ENCODE data around the gene SNX25.

DNA sequence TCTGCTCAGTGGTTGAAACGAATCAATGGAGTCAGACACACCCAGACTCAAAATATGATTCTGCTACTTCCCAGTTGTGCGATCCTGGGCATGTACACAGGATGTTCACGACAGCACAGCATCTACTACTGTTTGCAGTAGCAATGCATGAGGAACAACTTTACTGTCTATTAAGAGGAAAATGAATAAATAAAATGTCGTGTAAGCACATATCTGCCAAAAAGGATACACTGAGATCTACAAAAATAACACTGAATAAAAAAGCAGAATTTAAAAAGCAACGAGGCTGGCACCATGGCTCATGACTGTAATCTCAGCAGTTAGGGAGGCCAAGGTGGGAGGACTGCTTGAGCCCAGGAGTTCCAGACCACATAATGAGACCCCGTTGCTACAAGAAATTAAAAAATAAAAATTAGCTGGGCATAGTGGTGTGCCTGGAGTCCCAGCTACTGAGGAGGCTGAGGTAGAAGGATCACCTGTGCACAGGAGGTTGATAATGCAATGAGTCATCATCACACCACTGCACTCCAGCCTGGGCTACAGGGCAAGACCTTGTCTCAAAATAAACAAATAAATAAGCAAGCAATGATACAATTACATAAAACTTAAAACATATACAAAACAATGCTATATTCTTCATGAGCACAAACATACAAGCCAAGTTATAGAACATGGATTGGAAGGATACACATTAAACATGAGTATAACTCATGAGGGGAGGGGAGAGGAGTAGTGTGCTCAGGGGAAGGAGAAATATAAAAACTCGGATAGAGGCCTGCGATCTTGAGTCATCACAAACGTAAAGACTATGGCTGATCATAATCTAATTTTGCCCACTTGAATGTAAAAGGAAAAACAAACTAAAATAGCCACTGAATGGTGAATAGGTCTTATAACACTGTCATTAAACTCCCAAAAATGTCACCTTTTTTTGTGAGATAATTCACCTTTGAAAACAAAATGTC is 14.2 kb upstream of the SNX25 start:
- TF ChIP-seq, protein P1, sequence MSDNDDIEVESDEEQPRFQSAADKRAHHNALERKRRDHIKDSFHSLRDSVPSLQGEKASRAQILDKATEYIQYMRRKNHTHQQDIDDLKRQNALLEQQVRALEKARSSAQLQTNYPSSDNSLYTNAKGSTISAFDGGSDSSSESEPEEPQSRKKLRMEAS (IDR thresholded peaks at IDR 0.05), result no peak
- TF ChIP-seq, protein P2, sequence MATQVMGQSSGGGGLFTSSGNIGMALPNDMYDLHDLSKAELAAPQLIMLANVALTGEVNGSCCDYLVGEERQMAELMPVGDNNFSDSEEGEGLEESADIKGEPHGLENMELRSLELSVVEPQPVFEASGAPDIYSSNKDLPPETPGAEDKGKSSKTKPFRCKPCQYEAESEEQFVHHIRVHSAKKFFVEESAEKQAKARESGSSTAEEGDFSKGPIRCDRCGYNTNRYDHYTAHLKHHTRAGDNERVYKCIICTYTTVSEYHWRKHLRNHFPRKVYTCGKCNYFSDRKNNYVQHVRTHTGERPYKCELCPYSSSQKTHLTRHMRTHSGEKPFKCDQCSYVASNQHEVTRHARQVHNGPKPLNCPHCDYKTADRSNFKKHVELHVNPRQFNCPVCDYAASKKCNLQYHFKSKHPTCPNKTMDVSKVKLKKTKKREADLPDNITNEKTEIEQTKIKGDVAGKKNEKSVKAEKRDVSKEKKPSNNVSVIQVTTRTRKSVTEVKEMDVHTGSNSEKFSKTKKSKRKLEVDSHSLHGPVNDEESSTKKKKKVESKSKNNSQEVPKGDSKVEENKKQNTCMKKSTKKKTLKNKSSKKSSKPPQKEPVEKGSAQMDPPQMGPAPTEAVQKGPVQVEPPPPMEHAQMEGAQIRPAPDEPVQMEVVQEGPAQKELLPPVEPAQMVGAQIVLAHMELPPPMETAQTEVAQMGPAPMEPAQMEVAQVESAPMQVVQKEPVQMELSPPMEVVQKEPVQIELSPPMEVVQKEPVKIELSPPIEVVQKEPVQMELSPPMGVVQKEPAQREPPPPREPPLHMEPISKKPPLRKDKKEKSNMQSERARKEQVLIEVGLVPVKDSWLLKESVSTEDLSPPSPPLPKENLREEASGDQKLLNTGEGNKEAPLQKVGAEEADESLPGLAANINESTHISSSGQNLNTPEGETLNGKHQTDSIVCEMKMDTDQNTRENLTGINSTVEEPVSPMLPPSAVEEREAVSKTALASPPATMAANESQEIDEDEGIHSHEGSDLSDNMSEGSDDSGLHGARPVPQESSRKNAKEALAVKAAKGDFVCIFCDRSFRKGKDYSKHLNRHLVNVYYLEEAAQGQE (IDR thresholded peaks at IDR 0.05; ENCODE audit: low read depth), result no peak
- TF ChIP-seq YY1 (IDR thresholded peaks at IDR 0.05; ENCODE audit: low read depth) (no peak), EGR1 (IDR thresholded peaks at IDR 0.05) (no peak), TAF1 (IDR thresholded peaks at IDR 0.05; ENCODE audit: low read depth) (no peak), RAD21 (IDR thresholded peaks at IDR 0.05; ENCODE audit: low read depth) (no peak), EP300 (IDR thresholded peaks at IDR 0.05; ENCODE audit: borderline replicate concordance) (no peak), TCF12 (IDR thresholded peaks at IDR 0.05; ENCODE audit: low read depth) (no peak), CEBPB (IDR thresholded peaks at IDR 0.05) (no peak), CREB1 (IDR thresholded peaks at IDR 0.05; ENCODE audit: low read depth) (no peak), NFIC (IDR thresholded peaks at IDR 0.05) (no peak)
- TF ChIP-seq, protein P3, sequence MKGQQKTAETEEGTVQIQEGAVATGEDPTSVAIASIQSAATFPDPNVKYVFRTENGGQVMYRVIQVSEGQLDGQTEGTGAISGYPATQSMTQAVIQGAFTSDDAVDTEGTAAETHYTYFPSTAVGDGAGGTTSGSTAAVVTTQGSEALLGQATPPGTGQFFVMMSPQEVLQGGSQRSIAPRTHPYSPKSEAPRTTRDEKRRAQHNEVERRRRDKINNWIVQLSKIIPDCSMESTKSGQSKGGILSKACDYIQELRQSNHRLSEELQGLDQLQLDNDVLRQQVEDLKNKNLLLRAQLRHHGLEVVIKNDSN (IDR thresholded peaks at IDR 0.05), result no peak

Data from Ishikawa (cell line).